GM20000 (cell line): ENCODE results near the gene LRBA.

Source experiments
- DNase-seq: peaks from one replicate; pipeline ENCODE4 v3.0.0; 2012; ENCODE audit warnings: low spot score
- TF ChIP-seq, protein P1 (sequence below): IDR thresholded peaks from 2 replicates; pipeline ENCODE4 v1.5.1; 2012; ENCODE audit warnings: mild to moderate bottlenecking, control low read depth; ENCODE audit errors: extremely low read depth, missing control alignments

Gene LRBA

DNA sequence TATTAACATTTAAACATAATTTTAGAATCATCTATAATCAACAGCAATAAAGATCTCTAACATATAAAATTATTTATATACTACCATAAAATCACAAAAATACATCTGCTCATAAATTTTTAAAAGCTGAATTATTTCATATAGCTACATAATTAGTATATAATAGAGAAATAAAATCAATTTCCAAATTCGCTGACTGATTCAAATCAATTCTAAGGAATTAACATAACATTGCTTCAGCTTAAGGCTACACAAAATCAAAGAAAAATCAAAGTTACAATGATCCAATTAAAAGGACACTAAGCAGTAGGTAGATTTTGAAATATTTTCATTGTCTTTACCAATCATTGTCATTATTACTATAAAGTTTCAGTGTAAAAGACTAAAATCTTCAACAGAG, 194.7 kb downstream of the LRBA start:
- TF ChIP-seq, protein P1, sequence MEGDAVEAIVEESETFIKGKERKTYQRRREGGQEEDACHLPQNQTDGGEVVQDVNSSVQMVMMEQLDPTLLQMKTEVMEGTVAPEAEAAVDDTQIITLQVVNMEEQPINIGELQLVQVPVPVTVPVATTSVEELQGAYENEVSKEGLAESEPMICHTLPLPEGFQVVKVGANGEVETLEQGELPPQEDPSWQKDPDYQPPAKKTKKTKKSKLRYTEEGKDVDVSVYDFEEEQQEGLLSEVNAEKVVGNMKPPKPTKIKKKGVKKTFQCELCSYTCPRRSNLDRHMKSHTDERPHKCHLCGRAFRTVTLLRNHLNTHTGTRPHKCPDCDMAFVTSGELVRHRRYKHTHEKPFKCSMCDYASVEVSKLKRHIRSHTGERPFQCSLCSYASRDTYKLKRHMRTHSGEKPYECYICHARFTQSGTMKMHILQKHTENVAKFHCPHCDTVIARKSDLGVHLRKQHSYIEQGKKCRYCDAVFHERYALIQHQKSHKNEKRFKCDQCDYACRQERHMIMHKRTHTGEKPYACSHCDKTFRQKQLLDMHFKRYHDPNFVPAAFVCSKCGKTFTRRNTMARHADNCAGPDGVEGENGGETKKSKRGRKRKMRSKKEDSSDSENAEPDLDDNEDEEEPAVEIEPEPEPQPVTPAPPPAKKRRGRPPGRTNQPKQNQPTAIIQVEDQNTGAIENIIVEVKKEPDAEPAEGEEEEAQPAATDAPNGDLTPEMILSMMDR: no peak
- no peak for DNase-seq

DNA sequence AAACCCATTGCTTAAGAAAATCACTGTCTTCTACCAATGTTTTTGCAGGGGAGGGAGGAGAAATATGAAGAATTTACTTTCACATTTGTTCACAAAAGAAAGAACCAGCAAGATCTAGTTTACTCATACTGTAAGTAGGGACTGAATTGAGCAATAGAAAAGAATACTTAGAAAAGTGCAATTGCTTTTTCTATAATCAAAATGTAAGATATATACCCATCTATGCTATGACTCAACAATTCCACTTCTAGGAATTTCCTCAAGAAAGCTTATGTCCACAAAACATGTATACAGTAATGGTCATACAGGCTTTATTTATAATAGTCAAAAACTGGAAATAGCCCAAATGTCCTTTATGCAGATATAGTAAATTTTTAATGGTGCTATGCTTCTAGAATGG, 196.4 kb downstream of the LRBA start:
- TF ChIP-seq, protein P1: no peak
- no peak for DNase-seq

DNA sequence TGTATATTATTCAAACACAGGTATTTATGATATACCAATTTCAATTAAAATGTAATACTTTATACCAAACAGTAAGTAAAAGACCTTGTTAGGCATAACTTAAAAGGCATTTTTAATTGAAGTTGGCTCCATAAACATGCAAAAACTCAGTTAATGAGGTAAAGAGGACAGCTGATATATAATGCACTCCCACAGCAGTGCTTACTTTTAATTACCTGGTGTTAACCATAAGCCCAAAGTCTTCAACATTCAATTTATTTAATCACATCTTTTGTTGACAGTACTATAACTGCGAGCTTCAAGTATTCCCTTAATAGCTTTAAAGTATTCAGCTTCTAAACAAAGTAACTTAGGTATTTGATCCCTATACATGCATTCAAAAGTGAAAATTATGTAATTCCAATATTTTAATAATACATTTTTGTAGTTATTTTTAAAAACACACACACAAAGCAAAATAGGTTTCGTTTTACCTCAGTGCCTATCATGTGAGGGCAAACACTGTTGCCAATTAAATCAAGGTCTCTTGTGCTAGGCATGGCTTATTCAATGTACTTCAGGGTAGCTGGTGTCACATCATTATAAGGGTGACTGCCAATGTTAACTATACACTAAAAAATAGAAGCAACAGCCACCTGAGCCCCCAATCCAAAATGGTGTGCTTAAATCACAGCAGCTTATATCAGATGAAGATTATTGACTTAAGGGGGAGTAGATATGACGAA, 197.1 kb downstream of the LRBA start:
- TF ChIP-seq, protein P1: no peak
- no peak for DNase-seq

DNA sequence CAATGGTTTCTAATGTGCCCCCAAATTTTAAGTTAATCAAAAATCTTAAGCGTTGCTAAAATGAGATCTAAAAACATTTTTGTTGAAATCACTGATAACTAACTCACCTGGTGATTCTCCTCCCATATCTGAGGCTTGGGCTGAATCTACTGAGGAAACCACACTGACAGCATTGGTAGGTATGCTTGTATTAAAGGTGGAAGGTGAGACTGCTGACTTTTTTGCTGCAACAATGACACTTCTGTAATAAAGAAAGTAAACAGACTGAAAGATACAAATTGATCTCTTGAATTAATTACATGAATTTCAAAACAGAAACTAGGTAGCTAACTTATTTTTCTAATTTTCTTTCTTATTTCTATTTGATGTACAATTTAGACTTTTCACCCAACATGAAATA, 198.1 kb downstream of the LRBA start:
- no peak for DNase-seq
- TF ChIP-seq, protein P1: no peak

DNA sequence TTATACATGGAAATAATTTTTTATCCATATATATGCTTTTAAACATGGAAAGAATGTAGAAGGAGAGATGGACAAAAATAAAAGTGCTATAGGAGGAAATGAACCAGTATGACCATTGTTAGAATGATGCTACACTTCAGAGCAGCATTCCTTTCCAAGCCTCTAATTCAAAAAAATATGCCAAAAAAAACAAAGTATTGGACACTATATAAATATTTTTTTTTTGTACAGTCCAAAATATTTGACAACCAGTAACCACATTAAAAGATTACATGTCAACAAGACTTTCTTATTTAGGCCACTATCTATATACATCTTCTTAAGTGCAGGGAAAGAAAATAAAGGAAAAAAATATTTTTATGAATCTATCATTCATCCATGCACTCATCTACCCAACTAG, 198.6 kb downstream of the LRBA start:
- TF ChIP-seq, protein P1: no peak
- DNase-seq: no peak

DNA sequence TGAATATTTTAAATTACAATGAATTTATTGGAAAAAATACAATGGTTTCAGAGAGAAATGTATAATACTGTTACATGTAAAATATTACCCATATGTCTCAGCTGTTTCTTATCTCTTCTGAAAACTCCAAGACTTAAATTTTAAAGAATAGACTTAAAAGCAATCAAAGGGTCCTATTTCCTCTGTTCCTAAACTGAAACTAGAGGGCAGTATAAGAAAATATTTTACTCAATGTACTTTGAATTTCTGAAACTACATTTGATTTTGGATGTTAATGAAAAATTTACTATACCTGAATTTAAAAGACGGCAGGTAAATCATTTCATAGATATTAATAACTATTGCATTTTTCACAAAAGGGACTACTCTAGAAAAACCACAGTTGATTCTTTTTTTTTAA, 200.2 kb downstream of the LRBA start:
- DNase-seq: no peak
- TF ChIP-seq, protein P1: no peak

DNA sequence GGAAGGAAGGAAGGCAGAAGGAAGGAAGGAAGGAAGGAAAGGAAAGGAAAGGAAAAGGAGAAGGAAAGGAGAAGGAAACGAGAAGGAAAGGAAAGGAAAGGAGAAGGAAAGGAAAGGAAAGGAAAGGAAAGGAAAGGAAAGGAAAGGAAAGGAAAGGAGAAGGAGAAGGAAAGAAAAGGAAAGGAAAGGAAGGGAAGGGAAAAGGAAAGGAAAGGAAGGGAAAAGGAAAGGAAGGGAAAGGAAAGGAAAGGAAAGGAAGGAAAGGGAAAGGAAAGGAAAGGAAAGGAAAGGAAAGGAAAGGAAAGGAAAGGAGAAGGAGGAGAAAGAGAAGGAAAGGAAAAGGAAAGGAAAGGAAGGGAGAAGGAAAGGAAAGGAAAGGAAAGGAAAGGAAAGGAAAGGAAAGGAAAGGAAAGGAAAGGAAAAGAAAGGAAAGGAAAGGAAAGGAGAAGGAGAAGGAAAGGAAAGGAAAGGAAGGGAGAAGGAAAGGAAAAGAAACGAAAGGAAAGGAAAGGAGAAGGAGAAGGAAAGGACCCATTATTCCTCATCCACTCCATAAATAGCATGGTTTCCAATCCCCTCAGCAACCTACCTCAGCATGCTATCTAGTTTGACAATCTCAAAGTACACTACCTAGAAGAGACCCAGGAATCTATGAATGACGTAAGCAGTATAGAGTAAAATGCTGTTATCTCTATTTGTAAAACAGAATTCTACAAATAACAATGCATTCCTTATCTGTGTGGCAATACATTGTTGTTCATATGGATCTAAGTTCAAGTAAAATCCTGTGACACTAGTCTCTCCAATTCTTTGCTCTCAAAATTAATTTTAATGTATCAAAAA, 209.7 kb downstream of the LRBA start:
- no peak for DNase-seq
- TF ChIP-seq, protein P1: no peak
